HepG2 (cell line): ENCODE results near the gene HPD. TPM values are rescaled to one million over a fixed set of nuclear protein-coding genes. Genes with fewer than 3 reads are reported as not detected.

ENCODE experiments used
- ATAC-seq: fragments of 200-7000 bp; cut with Tn5 transposase; 3 replicates; pipeline ENCODE4 v1.9.1; 2020; ENCODE audit warnings: mild to moderate bottlenecking, moderate library complexity
- BruUV-seq: library from RNA; stranded (reverse); fragments of 400-500 nt; replicated peaks from 2 replicates; lab custom pipeline; 2021; lab: Mats Ljungman, UMichigan
- CTCF ChIA-PET: fragments of 300-600 bp; formaldehyde crosslinking; extraction: SDS; loops from one replicate; lab custom pipeline; 2021; ENCODE audit warnings: low total read pairs, inconsistent platforms, low intra/inter-chr PET ratio; lab: Yijun Ruan, JAX
- POLR2A ChIA-PET: fragments of 350-600 bp; sonication (Branson Sonifier 250); formaldehyde crosslinking; loops from one replicate; lab custom pipeline; 2020; ENCODE audit warnings: antibody characterized with exemption, inconsistent platforms; lab: Yijun Ruan, JAX
- DNase-seq: peaks from one replicate; pipeline ENCODE4 v3.0.0-alpha.2; 2015; ENCODE audit warnings: low spot score
- FAIRE-seq: peaks from 3 replicates; lab custom pipeline; 2011; peaks lifted over from hg19 to GRCh38; lab: Jason Lieb, UNC
- H2AFZ ChIP-seq: one replicate; pipeline ENCODE4 v1.6.1; 2011; ENCODE audit warnings: low read length, inconsistent platforms
- H3K27ac ChIP-seq: fragments of 300-600 bp; 3 replicates; pipeline ENCODE4 v1.8.0; 2011; ENCODE audit warnings: mixed run types, mild to moderate bottlenecking, mixed read lengths, low read length, inconsistent platforms; ENCODE audit not compliant: insufficient read depth; ENCODE audit errors: extremely low read length
- H3K27me3 ChIP-seq, 2 experiments: fragments of 200-600 bp in 1 of 2; 2 replicates in 1 of 2; 3 replicates in 1 of 2; pipeline versions ENCODE4 v1.6.0 to v1.8.0; 2011; ENCODE audit warnings: low read length in 2 of 2, mild to moderate bottlenecking in 2 of 2, moderate library complexity in 2 of 2, inconsistent platforms in 1 of 2; ENCODE audit not compliant: insufficient read depth in 2 of 2, control insufficient read depth in 1 of 2
- H3K36me3 ChIP-seq, 2 experiments: fragments of 200-600 bp in 1 of 2; replicated peaks in 1 of 2; 2 replicates in 1 of 2; 3 replicates in 1 of 2; pipeline versions ENCODE4 v1.5.1 to v1.8.0; 2011; ENCODE audit warnings: low read length in 2 of 2, inconsistent platforms in 1 of 2; ENCODE audit not compliant: insufficient read depth in 2 of 2, control insufficient read depth in 1 of 2
- H3K4me1 ChIP-seq: 2 replicates; pipeline ENCODE4 v1.5.1; 2012; ENCODE audit warnings: low read length, inconsistent platforms; ENCODE audit not compliant: insufficient read depth
- H3K4me2 ChIP-seq: 2 replicates; pipeline ENCODE4 v1.6.0; 2011; ENCODE audit warnings: low read depth, low read length, inconsistent platforms
- H3K4me3 ChIP-seq, 3 experiments: fragments of 200-600 bp in 1 of 3; sonication (generic), shearing (Covaris generic) in 1 of 3; replicated peaks in 1 of 3; 2 replicates each; pipeline ENCODE4 v1.5.1; 2011 to 2016; ENCODE audit warnings: low read length in 3 of 3, inconsistent platforms in 2 of 3, low read depth in 2 of 3, mild to moderate bottlenecking in 2 of 3, control low read depth in 1 of 3, mixed read lengths in 1 of 3; ENCODE audit not compliant: insufficient read depth in 1 of 3
- H3K79me2 ChIP-seq: one replicate; pipeline ENCODE4 v1.6.1; 2011; ENCODE audit warnings: low read length, inconsistent platforms; ENCODE audit not compliant: insufficient read depth
- H3K9ac ChIP-seq: 2 replicates; pipeline ENCODE4 v1.6.0; 2011; ENCODE audit warnings: mild to moderate bottlenecking, low read depth, low read length, inconsistent platforms; ENCODE audit not compliant: insufficient read depth
- H3K9me3 ChIP-seq: 2 replicates; pipeline ENCODE4 v1.5.1; 2012; ENCODE audit warnings: mild to moderate bottlenecking, low read length
- H4K20me1 ChIP-seq: 2 replicates; pipeline ENCODE4 v1.6.0; 2011; ENCODE audit warnings: inconsistent platforms, mild to moderate bottlenecking, low read length, moderate library complexity; ENCODE audit not compliant: insufficient read depth
- DDIT3 ChIP-seq: sonication (generic); formaldehyde crosslinking; IDR thresholded peaks from 2 replicates; pipeline ENCODE4 v1.4.0; 2020; ENCODE audit warnings: mild to moderate bottlenecking, missing genetic modification reagents
- GATAD1 ChIP-seq: IDR thresholded peaks from 2 replicates; pipeline ENCODE4 v1.6.1; 2016; ENCODE audit warnings: missing genetic modification reagents, missing compliant biosample characterization
- IKZF1 ChIP-seq: fragments of 450-650 bp; IDR thresholded peaks from 2 replicates; pipeline ENCODE4 v1.7.1; 2016
- KAT2B ChIP-seq: fragments of 150-350 bp; IDR thresholded peaks from 2 replicates; pipeline ENCODE4 v1.6.1; 2014; ENCODE audit warnings: low read depth, low read length, borderline replicate concordance
- KDM6A ChIP-seq: IDR thresholded peaks from 2 replicates; pipeline ENCODE4 v1.6.1; 2016; ENCODE audit warnings: low read depth
- KMT2B ChIP-seq: IDR thresholded peaks from 2 replicates; pipeline ENCODE4 v1.6.1; 2016; ENCODE audit warnings: missing genetic modification reagents, missing compliant biosample characterization
- MAFF ChIP-seq: IDR thresholded peaks from 2 replicates; pipeline ENCODE4 v1.6.1; 2011; ENCODE audit warnings: low read depth, low read length, improper control_type of control experiment
- NFRKB ChIP-seq: fragments of 450-650 bp; IDR thresholded peaks from 2 replicates; pipeline ENCODE4 v1.6.1; 2017
- POLR2AphosphoS2 ChIP-seq: IDR thresholded peaks from 2 replicates; pipeline ENCODE4 v1.6.1; 2011; ENCODE audit warnings: low read depth, low read length, improper control_type of control experiment
- PPARG ChIP-seq: conservative IDR thresholded peaks from 2 replicates; pipeline ENCODE4 v1.6.1; 2016; ENCODE audit warnings: missing biosample characterization, missing genetic modification reagents
- RBFOX2 ChIP-seq: fragments of 200-400 bp; formaldehyde crosslinking; IDR thresholded peaks from 2 replicates; pipeline ENCODE4 v1.6.1; 2017; ENCODE audit warnings: low read depth, mild to moderate bottlenecking, low read length
- ZFP90 ChIP-seq: sonication (generic); formaldehyde crosslinking; IDR thresholded peaks from 2 replicates; pipeline ENCODE4 v1.8.0; 2022; ENCODE audit warnings: missing genetic modification reagents, mild to moderate bottlenecking, inconsistent platforms, borderline replicate concordance
- ZMAT5 ChIP-seq: sonication (generic); formaldehyde crosslinking; IDR thresholded peaks from 2 replicates; pipeline ENCODE4 v1.5.0; 2020; ENCODE audit warnings: mild to moderate bottlenecking, low read depth, missing genetic modification reagents, borderline replicate concordance
- ZNF574 ChIP-seq: sonication (generic); formaldehyde crosslinking; IDR thresholded peaks from 2 replicates; pipeline ENCODE4 v1.4.0; 2020; ENCODE audit warnings: missing genetic modification reagents
- ZNF616 ChIP-seq: sonication (generic); formaldehyde crosslinking; IDR thresholded peaks from 2 replicates; pipeline ENCODE4 v1.5.0; 2020; ENCODE audit warnings: low read depth, mild to moderate bottlenecking, missing genetic modification reagents
- ZNF670 ChIP-seq: sonication (generic); formaldehyde crosslinking; IDR thresholded peaks from 2 replicates; pipeline ENCODE4 v1.8.0; 2022; ENCODE audit warnings: mild to moderate bottlenecking, missing genetic modification reagents, borderline replicate concordance
- ZNF883 ChIP-seq: sonication (generic); formaldehyde crosslinking; IDR thresholded peaks from 2 replicates; pipeline ENCODE4 v1.5.1; 2020; ENCODE audit warnings: mild to moderate bottlenecking, missing genetic modification reagents; ENCODE audit errors: not compliant biosample characterization
- WGBS: methylation state at CpG from one replicate; pipeline ENCODE4 v1.1.6; 2017; ENCODE audit warnings: low lambda C conversion rate; 5-methylcytosine and 5-hydroxymethylcytosine counted together
- in situ Hi-C: cut with HindIII; loops from 2 replicates; pipeline ENCODE4 v1.10.0; 2017; ENCODE audit warnings: low pct_unique_long_range_greater_than_20kb; ENCODE audit not compliant: extremely low pct_ligation_motif_present
- intact Hi-C: fragments of 100-400 bp; cut with micrococcal nuclease; formaldehyde crosslinking; loops from one replicate; pipeline ENCODE4 v1.10.0; 2022; ENCODE audit not compliant: unreplicated experiment
- polyA plus RNA-seq, 8 experiments: library from polyadenylated mRNA; depleted of rRNA in 3 of 8; stranded (reverse) in 7 of 8; unstranded in 1 of 8; fragments of >200 nt; fragmentation: Illumina TruSeq in 4 of 8; extraction: Trizol in 4 of 8; gene quantifications; 2 replicates each; pipeline versions ENCODE4 v1.2.1 to v1.2.3, GENCODE V29; 2011 to 2016; ENCODE audit warnings: low read depth in 4 of 8, missing spikeins in 1 of 8, mixed read lengths in 1 of 8; ENCODE audit not compliant: insufficient read depth in 1 of 8
- total RNA-seq, 5 experiments: library from RNA; depleted of rRNA; stranded (reverse); fragments of >200 nt; fragmentation: Illumina TruSeq; extraction: Trizol; gene quantifications; 2 replicates each; pipeline ENCODE4 v1.2.3, GENCODE V29; 2016; ENCODE audit warnings: low read depth in 1 of 5
- TF ChIP-seq, protein P1 (sequence below): sonication (generic); formaldehyde crosslinking; IDR thresholded peaks from 2 replicates; pipeline ENCODE4 v1.8.0; 2022; ENCODE audit warnings: missing genetic modification reagents, mild to moderate bottlenecking, borderline replicate concordance

The HPD gene
- total and polyA plus RNA-seq, 2 of the 13 experiments (the other 11 are each of a cell fraction or from before 2014, with no cell fraction given): 120 to 195 TPM

DNA sequence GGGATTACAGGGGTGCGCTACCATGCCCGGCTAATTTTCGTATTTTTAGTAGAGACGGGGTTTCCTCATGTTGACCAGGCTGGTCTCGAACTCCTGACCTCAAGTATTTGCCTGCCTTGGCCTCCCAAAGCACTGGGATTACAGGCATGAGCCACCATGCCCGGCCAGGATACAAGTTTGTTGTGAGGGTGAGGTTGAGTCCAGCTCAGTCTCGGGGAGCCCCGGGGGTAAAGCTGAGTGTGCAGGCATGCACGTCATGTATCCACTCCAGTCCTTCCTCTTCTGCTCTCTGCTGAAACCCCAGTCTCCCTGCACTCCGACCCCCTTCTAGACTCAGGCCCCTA is 369 bp downstream of the HPD start (continued):
- TF ChIP-seq IKZF1: no peak
- TF ChIP-seq ZNF883 (CRISPR knock-in tag): no peak
- TF ChIP-seq ZMAT5: no peak
- TF ChIP-seq KAT2B: no peak

DNA sequence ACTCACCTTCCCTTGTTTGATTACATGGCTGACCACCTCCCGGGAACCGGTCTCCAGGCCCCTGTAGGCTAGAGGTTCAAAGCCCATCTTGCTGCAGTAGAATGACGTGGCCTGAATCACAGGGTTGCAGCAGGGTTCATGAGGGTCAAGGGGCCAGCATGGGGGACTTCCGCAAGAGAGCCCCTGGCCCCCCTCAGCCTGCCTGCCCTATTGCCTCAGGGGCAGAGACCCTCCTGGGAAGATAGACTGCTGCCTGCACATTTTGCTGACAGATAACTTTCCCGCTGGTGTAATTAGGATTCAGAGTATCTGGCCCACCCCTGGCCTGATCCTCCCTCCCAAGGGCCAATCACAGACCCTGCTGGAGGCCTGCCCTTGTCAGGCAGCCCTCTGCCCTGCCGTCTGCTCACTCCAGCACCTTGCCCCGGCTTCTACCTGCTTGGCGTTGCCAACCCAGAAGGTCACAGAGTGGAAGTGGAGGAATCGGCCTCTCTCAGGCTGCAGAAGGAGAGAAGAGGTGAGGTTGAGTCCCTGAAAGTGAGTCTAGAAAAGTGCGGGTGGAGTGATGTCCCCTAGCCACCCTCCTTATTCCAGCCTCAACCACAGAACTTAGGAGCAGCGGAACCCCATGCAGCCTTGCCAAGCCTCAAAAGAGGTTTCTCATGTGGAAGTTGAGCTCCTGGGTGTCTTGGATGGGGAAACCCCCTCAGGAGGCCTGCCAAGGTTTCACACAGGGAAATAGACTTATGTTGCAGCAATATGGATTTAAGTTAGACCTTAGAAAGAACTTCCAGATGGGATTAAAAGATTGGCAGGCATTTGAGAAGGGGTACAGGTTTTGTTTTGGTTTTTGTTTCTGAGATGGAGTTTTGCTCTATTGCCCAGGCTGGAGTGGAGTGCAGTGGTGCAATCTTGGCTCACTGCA is 1.1 kb downstream of the HPD start:
- Histone ChIP-seq H3K79me2 (peaks cover 10% of the 10 kb centered on the region), H3K4me2 (peak overlapping the region; percentile 98), H3K9ac (peak overlapping the region; percentile 93), H4K20me1 (no peaks in the 10 kb centered on the region), H3K4me1 (peaks cover 64% of the 10 kb centered on the region), H3K9me3 (no peaks in the 10 kb centered on the region), H3K27me3 (no peaks in the 10 kb centered on the region; a peak in 1 of 5 replicates), H3K4me3 (peak overlapping the region; percentile 58 to 78 (median 60)), H3K36me3 (peaks cover 0 to 4% of the 10 kb centered on the region in 2 experiments; a peak in 3 of 5 replicates), H3K27ac (peak overlapping the region; percentile 100), H2AFZ (no peak overlapping the region)
- BruUV-seq: TSS peak; percentile 78
- POLR2A ChIA-PET: interaction anchor here (1.2 to 6.4 kb wide), 6 partner anchors 15 to 46 kb away, joined by 3 to 52 read pairs (median 7); partner anchors contain the start of gene PSMD9
- in situ Hi-C loops: no loop called here
- ATAC-seq: peak; percentile 64
- CTCF ChIA-PET: no interaction called here
- DNase-seq: peak; percentile 87
- intact Hi-C loops: loop anchor here (2.0 kb wide), 1 partner anchor 19 kb away; no protein-coding TSS in a partner anchor
- 16% methylated on average over 7 of the region's 11 CpGs for WGBS
- FAIRE-seq: peak; percentile 67
- TF ChIP-seq ZNF574 (peak; percentile 68), KDM6A (CRISPR knock-in tag) (peak; percentile 94), GATAD1 (no peak), ZNF670 (peak; percentile 92), KMT2B (no peak), MAFF (peak; percentile 94), PPARG (CRISPR knock-in tag) (peak; percentile 60; the same call in 1 of the 2 replicates), NFRKB (no peak), DDIT3 (no peak), POLR2AphosphoS2 (no peak), RBFOX2 (0 out of 2 replicates have a peak, but pooled peaks have one; percentile 24), ZFP90 (CRISPR knock-in tag) (peak; percentile 78; the same call in 1 of the 2 replicates), ZNF616 (CRISPR knock-in tag) (no peak)
- TF ChIP-seq, protein P1, sequence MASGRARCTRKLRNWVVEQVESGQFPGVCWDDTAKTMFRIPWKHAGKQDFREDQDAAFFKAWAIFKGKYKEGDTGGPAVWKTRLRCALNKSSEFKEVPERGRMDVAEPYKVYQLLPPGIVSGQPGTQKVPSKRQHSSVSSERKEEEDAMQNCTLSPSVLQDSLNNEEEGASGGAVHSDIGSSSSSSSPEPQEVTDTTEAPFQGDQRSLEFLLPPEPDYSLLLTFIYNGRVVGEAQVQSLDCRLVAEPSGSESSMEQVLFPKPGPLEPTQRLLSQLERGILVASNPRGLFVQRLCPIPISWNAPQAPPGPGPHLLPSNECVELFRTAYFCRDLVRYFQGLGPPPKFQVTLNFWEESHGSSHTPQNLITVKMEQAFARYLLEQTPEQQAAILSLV (CRISPR knock-in tag): no peak
